ENCODE measurements around the gene RPL31. TPM values are rescaled to one million over a fixed set of nuclear protein-coding genes. Genes with fewer than 3 reads are reported as not detected.

Gene RPL31
- total and polyA plus RNA-seq, 2 experiments from 2014 or later: 1,256 to 1,571 TPM

DNA sequence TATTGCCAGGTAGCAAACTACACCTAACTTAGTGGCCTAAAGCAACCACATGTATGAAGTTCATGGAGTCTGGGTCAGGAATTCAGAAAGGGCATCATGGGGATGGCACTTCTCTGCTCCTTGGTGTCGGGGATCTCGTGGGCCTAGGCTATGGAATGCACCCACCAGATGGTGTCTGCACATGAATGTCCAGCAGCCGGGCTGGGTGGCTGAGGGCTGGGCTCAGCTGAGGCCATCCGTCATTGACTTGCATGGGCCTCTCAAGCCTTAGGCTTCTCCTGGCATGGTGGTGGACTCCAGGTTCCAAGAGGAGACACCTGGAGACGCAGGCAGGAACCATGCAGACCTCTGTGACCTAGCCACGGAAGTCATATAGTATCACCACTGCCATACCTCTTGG lies 26.0 kb upstream of the RPL31 start:
- Histone ChIP-seq H3K79me2 (no peaks in the 10 kb centered on the region), H3K27ac (no peak overlapping the region), H2AFZ (no peak overlapping the region), H3K9me3 (ENCODE audit: low read depth) (no peaks in the 10 kb centered on the region), H3K4me3 (no peak overlapping the region), H4K20me1 (ENCODE audit: insufficient read depth, poor library complexity, severe bottlenecking) (no peaks in the 10 kb centered on the region), H3K27me3 (no peaks in the 10 kb centered on the region), H3K36me3 (replicated peaks; ENCODE audit: insufficient read depth, low read depth) (no peaks in the 10 kb centered on the region), H3K4me1 (ENCODE audit: insufficient read depth) (peaks cover 4% of the 10 kb centered on the region), H3K9me2 (replicated peaks; ENCODE audit: insufficient read depth) (no peaks in the 10 kb centered on the region), H3K4me2 (no peak overlapping the region)
- no peak for DNase-seq (ENCODE audit: low spot score)
- 98% methylated on average over 6 of the region's 6 CpGs for WGBS (ENCODE audit: low lambda C conversion rate, missing lambda C conversion rate)
- TF ChIP-seq, protein P1, sequence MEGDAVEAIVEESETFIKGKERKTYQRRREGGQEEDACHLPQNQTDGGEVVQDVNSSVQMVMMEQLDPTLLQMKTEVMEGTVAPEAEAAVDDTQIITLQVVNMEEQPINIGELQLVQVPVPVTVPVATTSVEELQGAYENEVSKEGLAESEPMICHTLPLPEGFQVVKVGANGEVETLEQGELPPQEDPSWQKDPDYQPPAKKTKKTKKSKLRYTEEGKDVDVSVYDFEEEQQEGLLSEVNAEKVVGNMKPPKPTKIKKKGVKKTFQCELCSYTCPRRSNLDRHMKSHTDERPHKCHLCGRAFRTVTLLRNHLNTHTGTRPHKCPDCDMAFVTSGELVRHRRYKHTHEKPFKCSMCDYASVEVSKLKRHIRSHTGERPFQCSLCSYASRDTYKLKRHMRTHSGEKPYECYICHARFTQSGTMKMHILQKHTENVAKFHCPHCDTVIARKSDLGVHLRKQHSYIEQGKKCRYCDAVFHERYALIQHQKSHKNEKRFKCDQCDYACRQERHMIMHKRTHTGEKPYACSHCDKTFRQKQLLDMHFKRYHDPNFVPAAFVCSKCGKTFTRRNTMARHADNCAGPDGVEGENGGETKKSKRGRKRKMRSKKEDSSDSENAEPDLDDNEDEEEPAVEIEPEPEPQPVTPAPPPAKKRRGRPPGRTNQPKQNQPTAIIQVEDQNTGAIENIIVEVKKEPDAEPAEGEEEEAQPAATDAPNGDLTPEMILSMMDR (IDR thresholded peaks at IDR 0.05; ENCODE audit: poor library complexity): no peak
- no peak for TF ChIP-seq EZH2 (IDR thresholded peaks at IDR 0.05; ENCODE audit: borderline replicate concordance)
- TF ChIP-seq EZH2phosphoT487 (IDR thresholded peaks at IDR 0.05; ENCODE audit: low read depth, severe bottlenecking, unreplicated experiment): no peak

DNA sequence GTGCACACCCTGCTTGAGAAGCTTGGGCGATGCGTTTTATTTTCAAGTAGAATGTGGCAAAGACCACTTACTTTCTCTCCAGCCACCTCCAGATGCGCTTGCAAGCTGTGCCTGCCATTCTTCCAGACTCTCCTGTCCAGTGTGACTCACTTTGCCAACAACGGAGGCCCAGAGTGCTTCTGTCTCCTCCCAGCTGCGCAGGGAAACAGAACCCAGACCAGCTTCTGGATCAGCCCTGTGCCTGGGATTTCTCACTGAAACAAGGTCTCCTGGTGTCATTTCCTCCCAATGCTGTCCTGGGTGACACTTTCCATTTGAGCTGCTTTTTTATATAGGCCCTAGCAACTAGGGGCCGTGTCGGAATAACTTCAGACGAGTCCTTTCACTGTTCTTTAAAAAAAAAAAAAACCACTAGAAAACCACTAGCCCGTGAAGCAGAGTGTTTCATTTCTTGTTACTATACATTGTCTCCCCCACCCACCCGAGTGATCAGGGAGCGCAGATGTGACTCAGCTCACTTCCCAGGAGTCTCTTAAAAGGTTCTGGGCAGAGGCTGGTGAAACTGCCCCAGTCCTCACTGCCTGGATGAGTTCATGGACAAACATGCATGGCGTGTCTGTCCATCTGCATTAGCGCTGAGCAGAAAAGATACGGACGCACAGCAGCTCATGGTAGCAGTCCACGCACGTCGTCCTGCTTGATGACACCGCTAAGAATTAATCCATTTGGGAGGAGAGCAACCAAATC lies 25.3 kb upstream of the RPL31 start:
- Histone ChIP-seq H2AFZ (no peak overlapping the region), H3K9me3 (ENCODE audit: low read depth) (no peaks in the 10 kb centered on the region), H4K20me1 (ENCODE audit: insufficient read depth, poor library complexity, severe bottlenecking) (no peaks in the 10 kb centered on the region), H3K36me3 (replicated peaks; ENCODE audit: insufficient read depth, low read depth) (no peaks in the 10 kb centered on the region), H3K4me3 (no peak overlapping the region), H3K4me1 (ENCODE audit: insufficient read depth) (peaks cover 5% of the 10 kb centered on the region), H3K27ac (peak overlapping the region; percentile 43), H3K79me2 (no peaks in the 10 kb centered on the region), H3K9me2 (replicated peaks; ENCODE audit: insufficient read depth) (no peaks in the 10 kb centered on the region), H3K4me2 (peak overlapping the region; percentile 31), H3K27me3 (no peaks in the 10 kb centered on the region)
- peak; percentile 55 for DNase-seq (ENCODE audit: low spot score)
- 71% methylated on average over 19 of the region's 19 CpGs for WGBS (ENCODE audit: low lambda C conversion rate, missing lambda C conversion rate)
- TF ChIP-seq EZH2phosphoT487 (IDR thresholded peaks at IDR 0.05; ENCODE audit: low read depth, severe bottlenecking, unreplicated experiment): no peak
- TF ChIP-seq, protein P1 (IDR thresholded peaks at IDR 0.05; ENCODE audit: poor library complexity): no peak
- TF ChIP-seq EZH2 (IDR thresholded peaks at IDR 0.05; ENCODE audit: borderline replicate concordance): no peak

DNA sequence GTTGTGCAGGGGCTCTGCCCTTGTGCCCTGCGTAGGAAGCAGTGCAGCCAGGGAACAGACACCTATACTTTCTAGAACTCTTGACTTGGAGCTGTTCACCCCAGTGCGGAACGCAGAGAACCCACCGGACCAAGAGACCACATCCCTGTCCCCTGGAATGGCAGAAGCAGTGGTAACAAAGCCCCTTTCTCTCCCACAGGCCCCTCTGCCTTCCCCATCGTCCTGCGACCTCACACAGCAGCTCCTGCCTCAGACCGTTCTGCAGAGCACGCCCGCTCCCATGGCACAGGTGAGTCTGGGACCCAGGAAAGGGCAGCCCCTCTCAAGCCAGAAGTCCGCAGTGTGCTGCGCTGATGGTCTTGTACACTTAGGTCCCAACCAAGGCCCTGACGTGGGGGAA lies 24.6 kb upstream of the RPL31 start:
- Histone ChIP-seq H3K27me3 (no peaks in the 10 kb centered on the region), H3K36me3 (replicated peaks; ENCODE audit: insufficient read depth, low read depth) (no peaks in the 10 kb centered on the region), H4K20me1 (ENCODE audit: insufficient read depth, poor library complexity, severe bottlenecking) (no peaks in the 10 kb centered on the region), H3K27ac (peak overlapping the region; percentile 31), H3K4me3 (no peak overlapping the region), H3K9me3 (ENCODE audit: low read depth) (no peaks in the 10 kb centered on the region), H2AFZ (no peak overlapping the region), H3K9me2 (replicated peaks; ENCODE audit: insufficient read depth) (no peaks in the 10 kb centered on the region), H3K79me2 (no peaks in the 10 kb centered on the region), H3K4me1 (ENCODE audit: insufficient read depth) (peaks cover 5% of the 10 kb centered on the region), H3K4me2 (peak overlapping the region; percentile 31)
- TF ChIP-seq, protein P1 (IDR thresholded peaks at IDR 0.05; ENCODE audit: poor library complexity): no peak
- TF ChIP-seq EZH2 (IDR thresholded peaks at IDR 0.05; ENCODE audit: borderline replicate concordance) (no peak), EZH2phosphoT487 (IDR thresholded peaks at IDR 0.05; ENCODE audit: low read depth, severe bottlenecking, unreplicated experiment) (no peak)
- 96% methylated on average over 12 of the region's 12 CpGs for WGBS (ENCODE audit: low lambda C conversion rate, missing lambda C conversion rate)
- no peak for DNase-seq (ENCODE audit: low spot score)

Data from hepatocyte (in vitro differentiated cells).